ENCODE results near the gene TCFL5.

The TCFL5 gene

GRCh38 chr20:62808211-62808865 is 53.3 kb downstream of the TCFL5 start:
- peak; percentile 83 for DNase-seq

- DNase-seq = no peak
Measured at GRCh38 chr20:62807444-62808210, 54.0 kb downstream of the TCFL5 start.

GRCh38 chr20:62806383-62807050 is 55.1 kb downstream of the TCFL5 start:
- no peak for DNase-seq

- DNase-seq = no peak
Measured at GRCh38 chr20:62805711-62806382, 55.8 kb downstream of the TCFL5 start.

GRCh38 chr20:62805155-62805710 is 56.4 kb downstream of the TCFL5 start:
- DNase-seq = no peak

- peak; percentile 81 for DNase-seq
Measured at GRCh38 chr20:62804627-62805154, 56.9 kb downstream of the TCFL5 start, which contains the start of gene OGFR. OGFR (plus strand) TSS chr20:62804835; CDS start chr20:62804860, 25 bp downstream.

GRCh38 chr20:62804021-62804626 is 57.5 kb downstream of the TCFL5 start:
- DNase-seq = no peak

GRCh38 chr20:62802026-62802712 is 59.5 kb downstream of the TCFL5 start:
- DNase-seq = no peak

GRCh38 chr20:62801284-62802010 is 60.2 kb downstream of the TCFL5 start:
- no peak for DNase-seq

GRCh38 chr20:62800314-62801259 is 61.0 kb downstream of the TCFL5 start:
- no peak for DNase-seq

- DNase-seq = no peak
Measured at GRCh38 chr20:62799873-62800272, 61.7 kb downstream of the TCFL5 start.

GRCh38 chr20:62799459-62799858 is 62.2 kb downstream of the TCFL5 start:
- no peak for DNase-seq

- DNase-seq = no peak
Measured at GRCh38 chr20:62799036-62799435, 62.6 kb downstream of the TCFL5 start.

- DNase-seq = no peak
Measured at GRCh38 chr20:62797671-62798532, 63.7 kb downstream of the TCFL5 start.

- DNase-seq = no peak
Measured at GRCh38 chr20:62796699-62797491, 64.7 kb downstream of the TCFL5 start.

- DNase-seq = no peak
Measured at GRCh38 chr20:62795023-62795761, 66.4 kb downstream of the TCFL5 start.

Data from femur (tissue), 1 donor.